ENCODE results near the gene MRTFA. TPM values are rescaled to one million over a fixed set of nuclear protein-coding genes. Genes with fewer than 3 reads are reported as not detected.

Gene MRTFA
- polyA plus RNA-seq, 1 of the 3 experiments (the other 2 are of a cell fraction): 5.8 TPM

DNA sequence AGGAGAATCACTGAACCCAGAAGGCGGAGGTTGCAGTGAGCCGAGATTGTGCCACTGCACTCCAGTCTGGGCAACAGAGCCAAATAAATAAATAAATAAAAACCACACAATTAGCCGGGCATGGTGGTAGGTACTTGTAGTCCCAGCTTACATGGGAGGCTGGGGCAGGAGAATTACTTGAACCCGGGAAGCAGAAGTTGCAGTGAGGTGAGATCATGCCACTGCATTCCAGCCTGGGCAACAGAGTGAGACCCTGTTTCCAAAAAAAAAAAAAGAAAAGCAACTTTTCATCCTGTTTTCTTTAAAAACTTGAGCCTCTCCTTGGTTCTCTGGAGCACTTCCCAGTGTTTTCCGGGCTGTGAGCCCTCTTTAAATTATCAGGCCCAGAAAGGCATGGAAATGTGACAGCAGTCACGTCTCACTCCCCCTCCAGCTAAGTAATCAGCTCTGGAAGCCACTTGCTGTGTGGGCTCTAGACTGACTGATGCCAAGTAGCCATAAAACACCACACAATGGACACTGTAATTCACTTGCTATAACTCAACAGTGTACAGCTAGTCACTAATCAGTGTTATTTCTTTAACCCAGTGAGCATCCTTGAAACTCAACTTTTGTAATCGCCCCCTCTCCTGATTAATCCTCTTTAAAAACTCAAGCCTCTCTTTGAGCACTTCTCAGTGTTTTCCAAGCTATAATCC, 29.8 kb upstream of the MRTFA start:
- Histone ChIP-seq H3K4me2 (no peak overlapping the region), H4K20me1 (ENCODE audit: insufficient read depth) (no peaks in the 10 kb centered on the region), H3K27me3 (ENCODE audit: insufficient read depth) (no peaks in the 10 kb centered on the region), H2AFZ (ENCODE audit: low read depth) (no peak overlapping the region), H3K4me3 (ENCODE audit: low read depth in 2 of 2, low read length in 1 of 2) (no peak overlapping the region), H3K4me1 (ENCODE audit: control insufficient read depth in 1 of 2, insufficient read depth in 2 of 2, low read depth in 1 of 2, low read length in 1 of 2) (no peaks in the 10 kb centered on the region; a peak in 1 of 4 replicates), H3K27ac (ENCODE audit: low read depth in 2 of 2, low read length in 1 of 2) (no peak overlapping the region), H3K36me3 (replicated peaks in 1 of 2; ENCODE audit: control insufficient read depth in 1 of 2, insufficient read depth in 2 of 2, low read length in 1 of 2) (no peaks in the 10 kb centered on the region), H3K79me2 (ENCODE audit: insufficient read depth) (no peaks in the 10 kb centered on the region), H3K9ac (no peak overlapping the region), H3K9me3 (no peaks in the 10 kb centered on the region), H3K9me2 (no peaks in the 10 kb centered on the region), H3F3A (replicated peaks; ENCODE audit: insufficient read depth) (no peaks in the 10 kb centered on the region)
- ChIA-PET CTCF (no interaction called here), POLR2A (no interaction called here)
- no peak for DNase-seq
- no peak for TF ChIP-seq SMC3 (IDR thresholded peaks at IDR 0.05; ENCODE audit: low read depth, low read length)
- TF ChIP-seq POLR2AphosphoS5 (IDR thresholded peaks at IDR 0.05; ENCODE audit: low read depth, low read length): no peak
- TF ChIP-seq MEF2A (IDR thresholded peaks at IDR 0.05; ENCODE audit: borderline replicate concordance, low read depth): no peak
- TF ChIP-seq, protein P1, sequence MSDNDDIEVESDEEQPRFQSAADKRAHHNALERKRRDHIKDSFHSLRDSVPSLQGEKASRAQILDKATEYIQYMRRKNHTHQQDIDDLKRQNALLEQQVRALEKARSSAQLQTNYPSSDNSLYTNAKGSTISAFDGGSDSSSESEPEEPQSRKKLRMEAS (IDR thresholded peaks at IDR 0.05; ENCODE audit: low read depth): no peak
- TF ChIP-seq, protein P2, sequence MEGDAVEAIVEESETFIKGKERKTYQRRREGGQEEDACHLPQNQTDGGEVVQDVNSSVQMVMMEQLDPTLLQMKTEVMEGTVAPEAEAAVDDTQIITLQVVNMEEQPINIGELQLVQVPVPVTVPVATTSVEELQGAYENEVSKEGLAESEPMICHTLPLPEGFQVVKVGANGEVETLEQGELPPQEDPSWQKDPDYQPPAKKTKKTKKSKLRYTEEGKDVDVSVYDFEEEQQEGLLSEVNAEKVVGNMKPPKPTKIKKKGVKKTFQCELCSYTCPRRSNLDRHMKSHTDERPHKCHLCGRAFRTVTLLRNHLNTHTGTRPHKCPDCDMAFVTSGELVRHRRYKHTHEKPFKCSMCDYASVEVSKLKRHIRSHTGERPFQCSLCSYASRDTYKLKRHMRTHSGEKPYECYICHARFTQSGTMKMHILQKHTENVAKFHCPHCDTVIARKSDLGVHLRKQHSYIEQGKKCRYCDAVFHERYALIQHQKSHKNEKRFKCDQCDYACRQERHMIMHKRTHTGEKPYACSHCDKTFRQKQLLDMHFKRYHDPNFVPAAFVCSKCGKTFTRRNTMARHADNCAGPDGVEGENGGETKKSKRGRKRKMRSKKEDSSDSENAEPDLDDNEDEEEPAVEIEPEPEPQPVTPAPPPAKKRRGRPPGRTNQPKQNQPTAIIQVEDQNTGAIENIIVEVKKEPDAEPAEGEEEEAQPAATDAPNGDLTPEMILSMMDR (IDR thresholded peaks at IDR 0.05): no peak
- WGBS (ENCODE audit: low lambda C conversion rate): 95% methylated on average over 5 of the region's 7 CpGs

DNA sequence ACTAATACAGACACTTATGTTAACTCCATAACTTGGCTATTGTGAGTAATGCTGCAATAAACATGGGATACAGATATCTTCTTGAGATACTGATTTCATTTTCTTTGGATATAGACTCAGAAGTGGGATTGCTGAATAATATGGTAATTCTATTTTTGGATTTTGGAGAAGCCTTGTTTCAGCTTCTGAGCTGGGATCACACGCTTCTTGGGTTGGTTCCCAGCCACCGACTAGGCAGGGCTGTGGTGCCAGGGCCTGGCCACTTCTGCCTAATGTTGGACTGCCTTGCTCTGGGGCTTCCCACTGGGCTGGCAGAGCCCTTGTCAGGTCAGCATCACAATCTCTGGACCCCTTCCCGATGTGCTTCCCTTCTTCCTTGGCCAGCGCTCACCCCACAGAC, 28.8 kb upstream of the MRTFA start:
- CTCF ChIA-PET: no interaction called here

More for the DNA sequence above, 28.8 kb upstream of the MRTFA start:
- Histone ChIP-seq H4K20me1 (ENCODE audit: insufficient read depth) (no peaks in the 10 kb centered on the region), H3K4me2 (no peak overlapping the region), H3K9me2 (no peaks in the 10 kb centered on the region), H3K79me2 (ENCODE audit: insufficient read depth) (no peaks in the 10 kb centered on the region), H3K27me3 (ENCODE audit: insufficient read depth) (no peaks in the 10 kb centered on the region), H3F3A (replicated peaks; ENCODE audit: insufficient read depth) (no peaks in the 10 kb centered on the region), H3K4me3 (ENCODE audit: low read depth in 2 of 2, low read length in 1 of 2) (no peak overlapping the region), H3K9me3 (no peaks in the 10 kb centered on the region), H3K36me3 (replicated peaks in 1 of 2; ENCODE audit: control insufficient read depth in 1 of 2, insufficient read depth in 2 of 2, low read length in 1 of 2) (no peaks in the 10 kb centered on the region), H3K27ac (ENCODE audit: low read depth in 2 of 2, low read length in 1 of 2) (peak overlapping the region in 1 of 2 experiments; percentile 72; a peak in 2 of 4 replicates), H2AFZ (ENCODE audit: low read depth) (no peak overlapping the region), H3K4me1 (ENCODE audit: control insufficient read depth in 1 of 2, insufficient read depth in 2 of 2, low read depth in 1 of 2, low read length in 1 of 2) (no peaks in the 10 kb centered on the region; a peak in 1 of 4 replicates), H3K9ac (no peak overlapping the region)
- POLR2A ChIA-PET: no interaction called here
- TF ChIP-seq, protein P3, sequence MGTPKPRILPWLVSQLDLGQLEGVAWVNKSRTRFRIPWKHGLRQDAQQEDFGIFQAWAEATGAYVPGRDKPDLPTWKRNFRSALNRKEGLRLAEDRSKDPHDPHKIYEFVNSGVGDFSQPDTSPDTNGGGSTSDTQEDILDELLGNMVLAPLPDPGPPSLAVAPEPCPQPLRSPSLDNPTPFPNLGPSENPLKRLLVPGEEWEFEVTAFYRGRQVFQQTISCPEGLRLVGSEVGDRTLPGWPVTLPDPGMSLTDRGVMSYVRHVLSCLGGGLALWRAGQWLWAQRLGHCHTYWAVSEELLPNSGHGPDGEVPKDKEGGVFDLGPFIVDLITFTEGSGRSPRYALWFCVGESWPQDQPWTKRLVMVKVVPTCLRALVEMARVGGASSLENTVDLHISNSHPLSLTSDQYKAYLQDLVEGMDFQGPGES (IDR thresholded peaks at IDR 0.05; ENCODE audit: low read depth, low read length): no peak
- TF ChIP-seq, protein P4, sequence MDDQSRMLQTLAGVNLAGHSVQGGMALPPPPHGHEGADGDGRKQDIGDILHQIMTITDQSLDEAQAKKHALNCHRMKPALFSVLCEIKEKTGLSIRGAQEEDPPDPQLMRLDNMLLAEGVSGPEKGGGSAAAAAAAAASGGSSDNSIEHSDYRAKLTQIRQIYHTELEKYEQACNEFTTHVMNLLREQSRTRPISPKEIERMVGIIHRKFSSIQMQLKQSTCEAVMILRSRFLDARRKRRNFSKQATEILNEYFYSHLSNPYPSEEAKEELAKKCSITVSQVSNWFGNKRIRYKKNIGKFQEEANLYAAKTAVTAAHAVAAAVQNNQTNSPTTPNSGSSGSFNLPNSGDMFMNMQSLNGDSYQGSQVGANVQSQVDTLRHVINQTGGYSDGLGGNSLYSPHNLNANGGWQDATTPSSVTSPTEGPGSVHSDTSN (IDR thresholded peaks at IDR 0.05): no peak
- no peak for TF ChIP-seq RAD21 (IDR thresholded peaks at IDR 0.05; ENCODE audit: low read length)
- no peak for TF ChIP-seq ELF1 (IDR thresholded peaks at IDR 0.05)
- TF ChIP-seq RXRA (IDR thresholded peaks at IDR 0.05; ENCODE audit: borderline replicate concordance, low read depth): no peak
- TF ChIP-seq, protein P5, sequence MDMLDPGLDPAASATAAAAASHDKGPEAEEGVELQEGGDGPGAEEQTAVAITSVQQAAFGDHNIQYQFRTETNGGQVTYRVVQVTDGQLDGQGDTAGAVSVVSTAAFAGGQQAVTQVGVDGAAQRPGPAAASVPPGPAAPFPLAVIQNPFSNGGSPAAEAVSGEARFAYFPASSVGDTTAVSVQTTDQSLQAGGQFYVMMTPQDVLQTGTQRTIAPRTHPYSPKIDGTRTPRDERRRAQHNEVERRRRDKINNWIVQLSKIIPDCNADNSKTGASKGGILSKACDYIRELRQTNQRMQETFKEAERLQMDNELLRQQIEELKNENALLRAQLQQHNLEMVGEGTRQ (IDR thresholded peaks at IDR 0.05; ENCODE audit: borderline replicate concordance, low read depth, low read length): no peak
- TF ChIP-seq NRF1 (IDR thresholded peaks at IDR 0.05; ENCODE audit: low read depth, low read length): no peak
- no peak for TF ChIP-seq POLR2AphosphoS5 (IDR thresholded peaks at IDR 0.05; ENCODE audit: low read depth, low read length)
- no peak for TF ChIP-seq CHD2 (IDR thresholded peaks at IDR 0.05; ENCODE audit: low read length, partially characterized antibody)
- TF ChIP-seq YY1 (IDR thresholded peaks at IDR 0.05; ENCODE audit: low read depth): no peak
- TF ChIP-seq, protein P2 (IDR thresholded peaks at IDR 0.05): no peak
- no peak for TF ChIP-seq NFIC (IDR thresholded peaks at IDR 0.05; ENCODE audit: borderline replicate concordance)
- no peak for TF ChIP-seq SMC3 (IDR thresholded peaks at IDR 0.05; ENCODE audit: low read depth, low read length)
- TF ChIP-seq TEAD4 (IDR thresholded peaks at IDR 0.05; ENCODE audit: borderline replicate concordance, insufficient read depth): no peak
- TF ChIP-seq RCOR1 (IDR thresholded peaks at IDR 0.05; ENCODE audit: low read length): no peak
- no peak for TF ChIP-seq FOXJ3 (CRISPR knock-in tag; IDR thresholded peaks at IDR 0.05)
- no peak for TF ChIP-seq TAF1 (IDR thresholded peaks at IDR 0.05; ENCODE audit: borderline replicate concordance, low read depth, low read length)
- no peak for TF ChIP-seq EZH2phosphoT487 (IDR thresholded peaks at IDR 0.05; ENCODE audit: borderline replicate concordance, low read depth)
- WGBS (ENCODE audit: low lambda C conversion rate): 83% methylated on average over 3 of the region's 4 CpGs
- DNase-seq: no peak

Measured in SK-N-SH (cell line).